EL (cell line): ENCODE data around the gene CCDC12.
A peak's percentile ranks its signal among the peaks of the same experiment; 100 is the strongest.

ENCODE experiments used
- DNase-seq: peaks from one replicate; pipeline ENCODE4 v3.0.0-alpha.2; 2016

Gene CCDC12

GRCh38 chr3:46903341-46904302, 72.9 kb downstream of the CCDC12 start:
- peak; percentile 84 for DNase-seq

DNA sequence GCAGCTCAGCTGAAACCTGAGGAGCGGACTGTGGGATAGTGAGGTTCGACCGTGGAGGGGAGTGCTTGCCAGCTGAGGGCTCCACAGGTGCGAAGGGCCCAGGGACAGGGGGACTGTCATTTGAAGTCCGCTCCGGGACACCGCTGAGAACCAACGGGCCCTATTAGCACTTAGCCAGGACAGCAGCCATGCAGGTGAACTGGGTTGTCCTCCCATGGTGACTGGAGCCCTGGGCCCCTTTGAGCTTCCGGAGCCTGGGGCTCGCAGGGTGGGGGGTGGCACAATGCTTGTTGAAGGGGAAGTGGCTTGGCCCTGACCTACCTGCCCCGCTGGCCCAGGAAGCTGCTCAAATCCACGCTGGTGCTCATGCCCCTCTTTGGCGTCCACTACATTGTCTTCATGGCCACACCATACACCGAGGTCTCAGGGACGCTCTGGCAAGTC, 74.3 kb downstream of the CCDC12 start:
- no peak for DNase-seq

- no peak for DNase-seq
These were observed 74.9 kb downstream of the CCDC12 start for GRCh38 chr3:46901591-46902187.

DNA sequence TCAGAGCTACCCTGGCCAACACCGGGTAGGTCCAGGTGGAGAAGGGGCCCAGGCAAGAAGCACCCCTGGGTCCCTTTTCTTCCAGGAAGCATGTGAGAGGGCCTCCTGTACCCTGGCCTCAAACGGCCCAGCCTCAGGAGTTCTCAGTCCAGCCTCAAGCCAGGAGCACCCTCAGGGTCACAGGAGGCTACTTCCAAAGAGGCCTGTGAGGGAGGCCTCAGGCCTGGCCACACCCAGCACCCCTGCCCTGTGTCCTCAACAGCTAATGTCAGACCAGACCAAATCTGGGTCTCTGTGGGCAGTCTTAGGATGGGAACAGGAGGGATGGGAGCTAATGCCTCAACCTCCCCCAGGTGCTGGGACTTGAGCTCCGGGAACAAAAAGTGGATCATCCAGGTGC, 75.5 kb downstream of the CCDC12 start:
- DNase-seq, result no peak

GRCh38 chr3:46900356-46900755, 76.2 kb downstream of the CCDC12 start:
- no peak for DNase-seq

GRCh38 chr3:46900007-46900292, 76.6 kb downstream of the CCDC12 start:
- no peak for DNase-seq

GRCh38 chr3:46899151-46900006, 77.2 kb downstream of the CCDC12 start:
- DNase-seq, result no peak

- DNase-seq, result no peak
These were observed 78.0 kb downstream of the CCDC12 start for GRCh38 chr3:46898321-46899150.

- DNase-seq, result no peak
These were observed 78.7 kb downstream of the CCDC12 start for GRCh38 chr3:46897829-46898320.

DNA sequence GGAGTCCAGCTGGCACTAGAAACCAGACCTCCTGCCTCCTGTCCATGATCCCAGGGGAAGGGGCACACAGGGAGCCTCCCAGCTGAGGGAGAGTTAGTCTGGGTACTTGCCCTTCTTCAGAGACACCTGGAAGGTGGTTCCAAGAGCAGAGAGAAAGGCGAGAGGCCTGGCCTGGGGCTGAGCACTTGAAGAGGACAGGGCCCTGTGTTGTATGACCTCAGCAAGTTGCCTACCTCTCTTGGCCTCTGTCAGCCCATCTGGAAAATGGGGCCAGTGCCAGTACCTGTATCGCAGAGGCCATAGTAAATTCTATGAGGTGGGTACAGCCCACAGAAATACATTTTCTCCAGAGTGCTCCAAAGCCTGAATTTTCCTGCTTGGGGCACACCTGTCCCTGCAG, 79.5 kb downstream of the CCDC12 start:
- no peak for DNase-seq

GRCh38 chr3:46896386-46896785, 80.2 kb downstream of the CCDC12 start:
- no peak for DNase-seq

- no peak for DNase-seq
These were observed 80.8 kb downstream of the CCDC12 start for GRCh38 chr3:46895761-46896160.

DNA sequence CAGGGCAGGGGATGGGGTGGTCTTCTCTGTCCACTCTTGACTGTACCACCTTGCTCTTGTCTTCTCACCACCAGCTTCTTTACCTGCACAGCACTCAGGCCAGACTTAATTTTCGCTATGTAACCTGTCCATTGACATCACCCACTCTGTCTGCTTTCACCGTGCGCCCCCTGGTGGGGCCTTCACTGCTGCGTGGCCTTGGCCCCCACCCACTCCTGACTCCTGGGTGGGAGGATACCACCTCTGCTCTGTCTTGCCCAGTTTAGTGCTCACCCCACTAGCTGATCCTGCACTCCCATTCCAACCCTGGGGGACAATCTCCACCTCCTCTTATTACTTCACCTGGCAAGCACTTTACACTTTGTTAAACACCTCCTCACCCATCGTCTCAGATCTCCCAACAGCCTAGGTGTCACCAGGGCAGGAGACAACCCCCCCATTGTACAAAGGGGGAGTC, 81.3 kb downstream of the CCDC12 start:
- peak; percentile 52 for DNase-seq

GRCh38 chr3:46894256-46894655, 82.3 kb downstream of the CCDC12 start:
- no peak for DNase-seq

GRCh38 chr3:46893763-46894162, 82.8 kb downstream of the CCDC12 start:
- DNase-seq, result no peak

GRCh38 chr3:46893146-46893748, 83.3 kb downstream of the CCDC12 start:
- DNase-seq, result no peak

DNA sequence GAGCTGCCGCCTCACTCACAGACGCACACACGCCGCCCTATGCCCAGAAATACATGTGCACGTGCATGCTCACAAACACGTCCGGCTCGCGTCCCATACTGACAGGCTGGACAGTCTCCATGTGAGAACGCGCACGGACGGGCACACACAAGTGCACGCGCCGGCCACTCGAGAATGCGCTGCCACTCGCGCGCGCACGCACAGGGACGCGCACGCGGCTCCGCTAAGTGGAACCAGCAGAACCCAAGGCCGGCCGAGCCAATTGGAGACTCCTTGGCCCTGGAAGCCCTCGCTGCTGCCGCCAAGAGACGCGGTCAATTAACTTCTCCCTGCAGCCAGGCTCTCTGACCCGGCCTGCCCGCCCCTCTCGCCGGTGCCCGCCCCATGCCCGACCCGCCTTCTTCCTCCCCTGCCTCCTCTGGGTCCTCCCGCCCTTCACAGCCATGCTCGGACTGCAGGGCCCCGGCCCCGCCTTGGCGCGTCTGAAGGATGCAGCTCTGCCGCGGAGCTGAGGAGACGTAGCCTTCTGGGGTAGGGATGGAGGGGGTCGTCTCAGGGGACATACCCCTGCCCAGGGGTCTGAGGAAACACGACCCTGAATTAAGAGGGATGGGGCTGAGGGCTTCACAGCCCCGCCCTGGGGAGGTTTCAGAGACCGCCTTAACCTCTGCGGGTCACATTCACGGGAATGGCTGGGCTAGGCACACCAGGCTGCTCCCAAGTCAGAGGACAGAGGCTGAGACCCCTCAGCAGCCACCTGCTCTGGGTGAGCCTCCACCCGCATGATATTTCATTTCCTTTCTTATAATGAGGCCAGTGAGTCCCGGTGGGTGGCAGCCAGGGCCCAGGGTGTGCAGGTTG, 84.0 kb downstream of the CCDC12 start:
- peak; percentile 87 for DNase-seq

- no peak for DNase-seq
These were observed 85.4 kb downstream of the CCDC12 start for GRCh38 chr3:46891132-46891531.

GRCh38 chr3:46890132-46890531, 86.4 kb downstream of the CCDC12 start:
- DNase-seq, result no peak

GRCh38 chr3:46889381-46890110, 87.0 kb downstream of the CCDC12 start:
- DNase-seq, result no peak
